PC-3 (cell line): Measurements from ENCODE around the gene GNAI2. TPM values are rescaled to one million over a fixed set of nuclear protein-coding genes. Genes with fewer than 3 reads are reported as not detected.

ENCODE experiments used
- ATAC-seq: fragments of 200-7000 bp; cut with Tn5 transposase; 2 replicates; pipeline ENCODE4 v1.9.1; 2020; ENCODE audit warnings: mild to moderate bottlenecking, moderate library complexity
- BruUV-seq: library from RNA; stranded (reverse); fragments of 400-500 nt; replicated peaks from 2 replicates; lab custom pipeline; 2021; lab: Mats Ljungman, UMichigan
- CTCF ChIA-PET: fragments of 300-600 bp; sonication (Branson Sonifier 250); formaldehyde crosslinking; loops from one replicate; lab custom pipeline; 2022; ENCODE audit warnings: antibody characterized with exemption; lab: Charles Lee
- POLR2A ChIA-PET: fragments of 300-600 bp; sonication (Branson Sonifier 250); formaldehyde crosslinking; loops from one replicate; lab custom pipeline; 2022; ENCODE audit warnings: antibody characterized with exemption; ENCODE audit not compliant: unreplicated experiment; lab: Charles Lee
- DNase-seq: peaks from one replicate; pipeline ENCODE4 v3.0.0-alpha.2; 2015
- H2AFZ ChIP-seq: fragments of 300-600 bp; sonication (generic); 2 replicates; pipeline ENCODE4 v1.6.0; 2016; ENCODE audit warnings: antibody characterized with exemption, low read length
- H3F3A ChIP-seq: fragments of 300-600 bp; sonication (generic); one replicate; pipeline ENCODE4 v1.6.0; 2017; ENCODE audit warnings: antibody characterized with exemption, low read length, control low read depth, mild to moderate bottlenecking; ENCODE audit not compliant: unreplicated experiment
- H3K27ac ChIP-seq: fragments of 300-600 bp; sonication (generic); 2 replicates; pipeline ENCODE4 v1.5.1; 2016; ENCODE audit warnings: mild to moderate bottlenecking, low read length
- H3K27me3 ChIP-seq: fragments of 300-600 bp; sonication (generic); 2 replicates; pipeline ENCODE4 v1.6.1; 2016; ENCODE audit warnings: low read length, mixed read lengths
- H3K36me3 ChIP-seq: fragments of 300-600 bp; sonication (generic); 2 replicates; pipeline ENCODE4 v1.6.1; 2016; ENCODE audit warnings: low read depth, mixed run types, low read length, mixed read lengths
- H3K4me1 ChIP-seq: fragments of 300-600 bp; sonication (generic); 2 replicates; pipeline ENCODE4 v1.5.1; 2016; ENCODE audit warnings: low read length; ENCODE audit not compliant: insufficient read depth
- H3K4me2 ChIP-seq: fragments of 300-600 bp; sonication (generic); 2 replicates; pipeline ENCODE4 v1.6.0; 2016; ENCODE audit warnings: low read length
- H3K4me3 ChIP-seq: fragments of 300-600 bp; sonication (generic); 2 replicates; pipeline ENCODE4 v1.5.1; 2016; ENCODE audit warnings: mild to moderate bottlenecking, low read length, mixed read lengths
- H3K79me2 ChIP-seq: fragments of 300-600 bp; sonication (generic); 2 replicates; pipeline ENCODE4 v1.6.1; 2017; ENCODE audit warnings: low read length, mixed read lengths
- H3K9ac ChIP-seq: fragments of 300-600 bp; sonication (generic); 2 replicates; pipeline ENCODE4 v1.6.0; 2016; ENCODE audit warnings: mild to moderate bottlenecking, low read length
- H3K9me2 ChIP-seq: fragments of 300-600 bp; sonication (generic); replicated peaks from 2 replicates; pipeline ENCODE4 v1.6.1; 2016; ENCODE audit warnings: mixed run types, low read length, mixed read lengths
- H3K9me3 ChIP-seq: fragments of 300-600 bp; sonication (generic); 2 replicates; pipeline ENCODE4 v1.6.1; 2016; ENCODE audit warnings: low read length, mixed read lengths
- H4K20me1 ChIP-seq: fragments of 300-600 bp; sonication (generic); 2 replicates; pipeline ENCODE4 v1.6.1; 2016; ENCODE audit warnings: low read length, mixed read lengths
- EZH2 ChIP-seq: fragments of 300-600 bp; sonication (generic); IDR thresholded peaks from one replicate; pipeline ENCODE4 v1.6.1; 2017; ENCODE audit warnings: antibody characterized with exemption, mild to moderate bottlenecking, low read length; ENCODE audit not compliant: unreplicated experiment
- EZH2phosphoT487 ChIP-seq: fragments of 300-600 bp; sonication (generic); IDR thresholded peaks from 2 replicates; pipeline ENCODE4 v1.6.1; 2018; ENCODE audit warnings: mild to moderate bottlenecking, antibody characterized with exemption, low read length, borderline replicate concordance
- intact Hi-C: fragments of 100-400 bp; cut with micrococcal nuclease; formaldehyde crosslinking; loops from 2 replicates; pipeline ENCODE4 v1.9.0; 2023
- total RNA-seq: library from RNA; depleted of rRNA; stranded (reverse); fragments of >200 nt; gene quantifications from 2 replicates; pipeline ENCODE4 v1.2.3, GENCODE V29; 2014
- TF ChIP-seq, protein P1 (sequence below): fragments of 300-600 bp; sonication (generic); conservative IDR thresholded peaks from 2 replicates; pipeline ENCODE4 v1.5.1; 2017; ENCODE audit warnings: antibody characterized with exemption, low read depth, mild to moderate bottlenecking, low read length

GNAI2 gene
- total RNA-seq, 1 experiment from 2014 or later, result 221 TPM

DNA sequence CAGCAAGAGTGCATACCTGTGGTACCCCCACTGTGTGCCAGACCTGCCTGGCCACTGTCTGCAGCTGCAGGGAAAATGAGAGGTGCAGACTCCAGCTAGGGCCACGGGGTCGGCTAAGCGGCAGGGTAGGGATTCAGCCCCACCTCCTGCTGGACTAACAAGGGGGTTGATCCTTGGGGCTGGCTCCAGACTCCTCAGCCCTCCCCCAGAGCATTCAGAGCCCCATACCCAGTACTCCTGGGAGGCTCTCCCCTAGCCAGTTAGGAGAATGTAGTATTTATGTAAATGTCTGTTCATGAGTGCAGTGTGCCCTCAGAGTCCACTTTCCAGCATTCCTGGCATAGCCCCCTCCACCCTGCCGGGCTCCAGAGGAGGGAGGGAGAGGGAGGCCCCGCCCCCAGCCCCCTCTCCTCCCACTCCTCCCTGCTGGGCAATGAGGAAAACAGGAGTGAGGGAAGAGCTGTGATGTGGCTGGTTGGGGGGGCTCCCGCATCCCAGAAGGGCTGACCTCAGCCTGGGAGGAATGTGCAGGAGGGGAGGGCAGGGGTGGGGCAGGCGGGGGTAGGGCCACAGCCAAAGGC is 28.5 kb downstream of the GNAI2 start:
- H3K9me2 ChIP-seq, result no peaks in the 10 kb centered on the region
- POLR2A ChIA-PET, result interaction anchor here (0.6 kb wide), 1 partner anchor 31 kb away, joined by 9 read pairs; no protein-coding TSS in a partner anchor
- H3K4me2 ChIP-seq, result peak overlapping the region; percentile 15
- H3K27me3 ChIP-seq, result no peaks in the 10 kb centered on the region
- H4K20me1 ChIP-seq, result no peaks in the 10 kb centered on the region
- BruUV-seq, result no TSS peak
- DNase-seq (peak; percentile 74), ATAC-seq (peak; percentile 8)
- no peaks in the 10 kb centered on the region for H3K36me3 ChIP-seq
- no peaks in the 10 kb centered on the region for H3K79me2 ChIP-seq
- no peak overlapping the region for H3K4me3 ChIP-seq
- H2AFZ ChIP-seq, result no peak overlapping the region
- peak overlapping the region; percentile 52 for H3K27ac ChIP-seq
- no peaks in the 10 kb centered on the region for H3F3A ChIP-seq
- TF ChIP-seq, protein P1, sequence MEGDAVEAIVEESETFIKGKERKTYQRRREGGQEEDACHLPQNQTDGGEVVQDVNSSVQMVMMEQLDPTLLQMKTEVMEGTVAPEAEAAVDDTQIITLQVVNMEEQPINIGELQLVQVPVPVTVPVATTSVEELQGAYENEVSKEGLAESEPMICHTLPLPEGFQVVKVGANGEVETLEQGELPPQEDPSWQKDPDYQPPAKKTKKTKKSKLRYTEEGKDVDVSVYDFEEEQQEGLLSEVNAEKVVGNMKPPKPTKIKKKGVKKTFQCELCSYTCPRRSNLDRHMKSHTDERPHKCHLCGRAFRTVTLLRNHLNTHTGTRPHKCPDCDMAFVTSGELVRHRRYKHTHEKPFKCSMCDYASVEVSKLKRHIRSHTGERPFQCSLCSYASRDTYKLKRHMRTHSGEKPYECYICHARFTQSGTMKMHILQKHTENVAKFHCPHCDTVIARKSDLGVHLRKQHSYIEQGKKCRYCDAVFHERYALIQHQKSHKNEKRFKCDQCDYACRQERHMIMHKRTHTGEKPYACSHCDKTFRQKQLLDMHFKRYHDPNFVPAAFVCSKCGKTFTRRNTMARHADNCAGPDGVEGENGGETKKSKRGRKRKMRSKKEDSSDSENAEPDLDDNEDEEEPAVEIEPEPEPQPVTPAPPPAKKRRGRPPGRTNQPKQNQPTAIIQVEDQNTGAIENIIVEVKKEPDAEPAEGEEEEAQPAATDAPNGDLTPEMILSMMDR, result no peak
- TF ChIP-seq EZH2 (no peak), EZH2phosphoT487 (no peak)
- H3K9me3 ChIP-seq, result no peaks in the 10 kb centered on the region
- 0 out of 2 replicates have a peak overlapping the region, but pooled peaks have one; percentile 14 for H3K9ac ChIP-seq
- CTCF ChIA-PET, result interaction anchor here (0.6 to 1.1 kb wide), 4 partner anchors 29 to 70 kb away, joined by 3 to 8 read pairs (median 4); partner anchors contain the start of gene GNAI2
- intact Hi-C loops, result no loop called here
- peaks cover 46% of the 10 kb centered on the region for H3K4me1 ChIP-seq

DNA sequence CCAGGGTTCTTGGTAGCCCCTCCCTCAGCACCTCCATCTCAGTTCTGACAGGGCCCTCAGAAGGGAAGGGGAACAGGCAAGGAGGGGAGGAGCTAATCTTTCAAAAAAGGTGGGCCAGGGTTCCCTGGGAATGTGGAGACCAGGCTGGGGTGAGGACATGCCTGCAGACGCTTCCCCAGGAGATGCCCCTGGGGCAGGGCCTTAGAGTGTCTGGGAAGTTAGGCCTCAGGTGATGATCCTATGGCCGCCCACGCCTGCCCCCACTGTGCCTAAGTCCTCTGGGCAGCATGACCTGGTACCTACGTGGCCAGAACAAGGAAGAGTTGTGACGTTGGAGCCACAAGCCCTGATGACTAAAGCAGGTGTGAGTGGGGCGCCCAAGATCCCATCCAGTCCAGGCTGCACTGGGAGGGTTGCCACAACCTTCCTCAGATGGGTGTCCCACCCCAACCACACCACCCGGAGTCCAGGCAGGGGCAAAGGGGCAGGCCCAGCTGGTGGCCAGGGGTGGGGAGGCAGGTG is 29.0 kb downstream of the GNAI2 start:
- no peaks in the 10 kb centered on the region for H3K9me3 ChIP-seq
- H3K27ac ChIP-seq, result peak overlapping the region; percentile 52
- BruUV-seq, result no TSS peak
- CTCF ChIA-PET, result interaction anchor here (0.6 to 1.1 kb wide), 3 partner anchors 29 to 70 kb away, joined by 3 to 8 read pairs (median 6); partner anchors contain the start of gene GNAI2
- H3K9me2 ChIP-seq, result no peaks in the 10 kb centered on the region
- H3K36me3 ChIP-seq, result no peaks in the 10 kb centered on the region
- no peak overlapping the region for H3K4me3 ChIP-seq
- TF ChIP-seq EZH2phosphoT487, result no peak
- TF ChIP-seq, protein P1, result no peak
- TF ChIP-seq EZH2, result no peak
- DNase-seq (peak; percentile 34), ATAC-seq (no peak)
- POLR2A ChIA-PET, result interaction anchor here (0.6 kb wide), 1 partner anchor 31 kb away, joined by 9 read pairs; no protein-coding TSS in a partner anchor
- peak overlapping the region; percentile 23; the same call in 1 of the 2 replicates for H3K9ac ChIP-seq
- no peaks in the 10 kb centered on the region for H3K27me3 ChIP-seq
- intact Hi-C loops, result no loop called here
- no peak overlapping the region for H2AFZ ChIP-seq
- 0 out of 2 replicates have a peak overlapping the region, but pooled peaks have one; percentile 15 for H3K4me2 ChIP-seq
- peaks cover 51% of the 10 kb centered on the region for H3K4me1 ChIP-seq
- no peaks in the 10 kb centered on the region for H3K79me2 ChIP-seq
- H4K20me1 ChIP-seq, result no peaks in the 10 kb centered on the region
- H3F3A ChIP-seq, result no peaks in the 10 kb centered on the region
